GM12891 (cell line): ENCODE data around the gene ARPC2.

Experiments used
- POLR2A ChIP-seq: IDR thresholded peaks from 2 replicates; pipeline ENCODE4 v1.6.1; 2011; ENCODE audit warnings: low read depth, low read length, control low read depth
- POLR2AphosphoS5 ChIP-seq: IDR thresholded peaks from 2 replicates; pipeline ENCODE4 v1.6.1; 2011; ENCODE audit warnings: low read depth, low read length, control low read depth
- TAF1 ChIP-seq: IDR thresholded peaks from 2 replicates; pipeline ENCODE4 v1.6.1; 2011; ENCODE audit warnings: low read depth, low read length, control low read depth

- no peak for TF ChIP-seq POLR2A
- no peak for TF ChIP-seq TAF1
- no peak for TF ChIP-seq POLR2AphosphoS5
Observed at GRCh38 chr2:218281449-218281848, 64.5 kb downstream of the ARPC2 start.
